A549 (cell line): ENCODE results near the gene ZNF496. TPM values are rescaled to one million over a fixed set of nuclear protein-coding genes. Genes with fewer than 3 reads are reported as not detected.

Experiments used
- ATAC-seq, 2 experiments: fragments of 200-7000 bp in 1 of 2; fragments of >200 bp in 1 of 2; cut with Nextera tagmentation in 1 of 2; cut with Tn5 transposase in 1 of 2; 3 replicates each; pipeline versions ENCODE4 v1.8.0 to v1.9.1; 2018 to 2020; ENCODE audit warnings: mild to moderate bottlenecking in 1 of 2, moderate library complexity in 1 of 2
- CTCF ChIA-PET: fragments of 300-600 bp; sonication (Branson Sonifier 250); formaldehyde crosslinking; extraction: SDS; loops from one replicate; lab custom pipeline; 2021; ENCODE audit warnings: antibody characterized with exemption, inconsistent platforms; lab: Yijun Ruan, JAX
- POLR2A ChIA-PET: fragments of 350-600 bp; formaldehyde crosslinking; extraction: SDS; loops from one replicate; lab custom pipeline; 2021; ENCODE audit warnings: antibody characterized with exemption, inconsistent platforms; lab: Yijun Ruan, JAX
- DNase-seq, 2 experiments: peaks; one replicate each; pipeline versions ENCODE4 v3.0.0 to v3.0.0-alpha.2; 2011 to 2016; ENCODE audit warnings: low read depth in 1 of 2, low spot score in 1 of 2
- FAIRE-seq: peaks from 2 replicates; lab custom pipeline; 2011; peaks lifted over from hg19 to GRCh38; lab: Jason Lieb, UNC
- H3K27ac ChIP-seq, 2 experiments: fragments of >200 bp; sonication (Bioruptor Twin); formaldehyde crosslinking; 3 replicates each; pipeline ENCODE4 v1.5.1; 2016 to 2017
- H3K4me1 ChIP-seq: fragments of >200 bp; sonication (Bioruptor Twin); formaldehyde crosslinking; 3 replicates; pipeline ENCODE4 v1.6.1; 2016
- H3K4me2 ChIP-seq: fragments of >200 bp; sonication (Bioruptor Twin); formaldehyde crosslinking; 3 replicates; pipeline ENCODE4 v1.6.1; 2016
- H3K4me3 ChIP-seq: fragments of >200 bp; sonication (Bioruptor Twin); formaldehyde crosslinking; 3 replicates; pipeline ENCODE4 v1.5.1; 2016
- H3K9me3 ChIP-seq: fragments of >200 bp; sonication (Bioruptor Twin); formaldehyde crosslinking; 3 replicates; pipeline ENCODE4 v1.6.1; 2016
- BCL3 ChIP-seq: fragments of >200 bp; sonication (Bioruptor Twin); formaldehyde crosslinking; IDR thresholded peaks from 3 replicates; pipeline ENCODE4 v1.6.1; 2016
- BHLHE40 ChIP-seq: IDR thresholded peaks from 2 replicates; pipeline ENCODE4 v1.6.1; 2012; ENCODE audit warnings: low read depth, low read length, inconsistent platforms
- CBX2 ChIP-seq: fragments of 200-600 bp; sonication (generic); IDR thresholded peaks from 2 replicates; pipeline ENCODE4 v1.6.1; 2016; ENCODE audit warnings: low read depth, mild to moderate bottlenecking, borderline replicate concordance
- CBX8 ChIP-seq: fragments of 200-600 bp; sonication (generic); IDR thresholded peaks from 2 replicates; pipeline ENCODE4 v1.6.1; 2016
- CHD2 ChIP-seq: fragments of 150-350 bp; IDR thresholded peaks from 2 replicates; pipeline ENCODE4 v1.6.1; 2014; ENCODE audit warnings: low read length; ENCODE audit not compliant: partially characterized antibody
- EHMT2 ChIP-seq: fragments of 200-600 bp; sonication (generic); IDR thresholded peaks from 2 replicates; pipeline ENCODE4 v1.6.1; 2016; ENCODE audit warnings: antibody characterized with exemption, low read depth, mild to moderate bottlenecking, moderate library complexity
- FOXS1 ChIP-seq: fragments of 250-450 bp; sonication (Bioruptor Pico); IDR thresholded peaks from 2 replicates; pipeline ENCODE4 v1.5.0; 2020; ENCODE audit warnings: mild to moderate bottlenecking, moderate library complexity
- HES2 ChIP-seq: fragments of >200 bp; sonication (Bioruptor Twin); formaldehyde crosslinking; IDR thresholded peaks from 2 replicates; pipeline ENCODE4 v1.6.1; 2016
- HMGXB4 ChIP-seq: fragments of 250-450 bp; sonication (Bioruptor Pico); IDR thresholded peaks from 2 replicates; pipeline ENCODE4 v1.5.0; 2021; ENCODE audit warnings: mild to moderate bottlenecking, moderate library complexity, borderline replicate concordance
- HOXA7 ChIP-seq: fragments of 250-450 bp; sonication (Bioruptor Pico); IDR thresholded peaks from 2 replicates; pipeline ENCODE4 v1.5.0; 2020; ENCODE audit warnings: mild to moderate bottlenecking, moderate library complexity
- HOXB5 ChIP-seq: fragments of 250-450 bp; sonication (Bioruptor Pico); IDR thresholded peaks from 2 replicates; pipeline ENCODE4 v1.5.0; 2020; ENCODE audit warnings: mild to moderate bottlenecking, moderate library complexity
- KDM1A ChIP-seq: fragments of 200-600 bp; sonication (generic); IDR thresholded peaks from 2 replicates; pipeline ENCODE4 v1.6.1; 2016; ENCODE audit warnings: low read depth, mild to moderate bottlenecking
- KDM5A ChIP-seq: fragments of 200-600 bp; sonication (generic); IDR thresholded peaks from 2 replicates; pipeline ENCODE4 v1.6.1; 2016; ENCODE audit warnings: antibody characterized with exemption, mild to moderate bottlenecking
- MAFK ChIP-seq: fragments of 450-650 bp; IDR thresholded peaks from 2 replicates; pipeline ENCODE4 v1.6.1; 2014; ENCODE audit not compliant: partially characterized antibody
- MYC ChIP-seq: IDR thresholded peaks from 2 replicates; pipeline ENCODE4 v1.6.1; 2012; ENCODE audit warnings: mild to moderate bottlenecking, inconsistent platforms, low read length, improper control_type of control experiment, borderline replicate concordance
- NR3C1 ChIP-seq: fragments of >200 bp; sonication (Bioruptor Twin); formaldehyde crosslinking; IDR thresholded peaks from 3 replicates; pipeline ENCODE4 v1.6.1; 2017
- PHF8 ChIP-seq: fragments of 200-600 bp; sonication (generic); IDR thresholded peaks from 2 replicates; pipeline ENCODE4 v1.6.1; 2016; ENCODE audit warnings: low read depth, mild to moderate bottlenecking, antibody characterized with exemption, moderate library complexity, borderline replicate concordance
- POLR2AphosphoS2 ChIP-seq: conservative IDR thresholded peaks from 2 replicates; pipeline ENCODE4 v1.6.1; 2012; ENCODE audit warnings: low read length, improper control_type of control experiment, inconsistent platforms
- RAD21 ChIP-seq, 2 experiments: fragments of >200 bp in 1 of 2; sonication (Bioruptor Twin) in 1 of 2; formaldehyde crosslinking in 1 of 2; IDR thresholded peaks in 1 of 2; conservative IDR thresholded peaks in 1 of 2; 2 replicates in 1 of 2; 3 replicates in 1 of 2; pipeline ENCODE4 v1.6.1; 2012 to 2018; ENCODE audit warnings: inconsistent platforms in 1 of 2
- RARB ChIP-seq: fragments of 250-450 bp; sonication (Bioruptor Pico); IDR thresholded peaks from 2 replicates; pipeline ENCODE4 v1.8.0; 2021; ENCODE audit warnings: mild to moderate bottlenecking, moderate library complexity
- REST ChIP-seq: fragments of 200-600 bp; sonication (generic); IDR thresholded peaks from 2 replicates; pipeline ENCODE4 v1.6.1; 2016; ENCODE audit warnings: antibody characterized with exemption, mild to moderate bottlenecking, moderate library complexity
- RNF2 ChIP-seq: fragments of 200-600 bp; sonication (generic); IDR thresholded peaks from 2 replicates; pipeline ENCODE4 v1.6.1; 2016; ENCODE audit warnings: low read depth, mild to moderate bottlenecking, antibody characterized with exemption, moderate library complexity, borderline replicate concordance
- TFCP2L1 ChIP-seq: fragments of 250-450 bp; sonication (Bioruptor Pico); IDR thresholded peaks from 2 replicates; pipeline ENCODE4 v1.5.0; 2021; ENCODE audit warnings: mild to moderate bottlenecking
- ZNF302 ChIP-seq: fragments of 250-450 bp; sonication (Bioruptor Pico); IDR thresholded peaks from 2 replicates; pipeline ENCODE4 v1.9.0; 2021; ENCODE audit warnings: inconsistent platforms, mild to moderate bottlenecking, moderate library complexity
- WGBS: methylation state at CpG from one replicate; pipeline ENCODE4 v1.1.6; 2017; ENCODE audit errors: missing lambda C conversion rate; 5-methylcytosine and 5-hydroxymethylcytosine counted together
- polyA plus RNA-seq, 4 experiments: library from polyadenylated mRNA; depleted of rRNA in 3 of 4; stranded (reverse); fragments of >200 nt; fragmentation: RNase III in 1 of 4; extraction: RNeasy Plus Mini Kit Qiagen cat#74134 plus additional on column Dnase treatment in 1 of 4; gene quantifications; 2 replicates in 3 of 4; 3 replicates in 1 of 4; pipeline ENCODE4 v1.2.3, GENCODE V29; 2011 to 2017

The ZNF496 gene
- polyA plus RNA-seq, 2 of the 4 experiments (the other 2 are of a cell fraction) = 13.1 to 16.1 TPM

- no peaks in the 10 kb centered on the region for H3K4me1 ChIP-seq
- no peak overlapping the region for H3K27ac ChIP-seq
- FAIRE-seq (no peak), ATAC-seq (no peak), DNase-seq (no peak)
- no peak overlapping the region for H3K4me3 ChIP-seq
- H3K9me3 ChIP-seq = peaks cover 14% of the 10 kb centered on the region; the same call in 1 of the 3 replicates
- H3K4me2 ChIP-seq = no peak overlapping the region
- TF ChIP-seq RNF2 (no peak), HES2 (no peak), MYC (no peak), POLR2AphosphoS2 (no peak), TFCP2L1 (no peak)
- ChIA-PET CTCF (interaction anchor here (0.6 to 1.3 kb wide), 2 partner anchors 12 to 30 kb away, joined by 3 read pairs; no protein-coding TSS in a partner anchor), POLR2A (no interaction called here)
- 98% methylated on average over 43 of the region's 47 CpGs for WGBS
These were observed 31.0 kb downstream of the ZNF496 start for GRCh38 chr1:247300491-247301175.

- H3K27ac ChIP-seq = no peak overlapping the region
- FAIRE-seq (no peak), DNase-seq (no peak), ATAC-seq (no peak)
- no peak overlapping the region for H3K4me2 ChIP-seq
- POLR2A ChIA-PET = no interaction called here
- no peaks in the 10 kb centered on the region for H3K4me1 ChIP-seq
- TF ChIP-seq KDM1A (no peak), FOXS1 (CRISPR knock-in tag) (no peak), RNF2 (no peak), RAD21 (conservative IDR thresholded peaks at IDR 0.05 in 1 of 2, IDR thresholded peaks at IDR 0.05 in 1 of 2) (no peak), REST (no peak), ZNF302 (CRISPR knock-in tag) (no peak), NR3C1 (no peak), EHMT2 (no peak), CBX8 (no peak), RARB (CRISPR knock-in tag) (no peak), CHD2 (no peak), BCL3 (no peak), BHLHE40 (no peak), MAFK (no peak), HMGXB4 (no peak), HOXB5 (no peak), PHF8 (no peak), KDM5A (no peak), HOXA7 (CRISPR knock-in tag) (no peak), CBX2 (no peak)
- CTCF ChIA-PET = no interaction called here
- no peak overlapping the region for H3K4me3 ChIP-seq
- 93% methylated on average over 10 of the region's 12 CpGs for WGBS
- H3K9me3 ChIP-seq = peaks cover 14% of the 10 kb centered on the region; the same call in 1 of the 3 replicates
These were observed 31.8 kb downstream of the ZNF496 start for GRCh38 chr1:247299723-247300381.
